GM10847 (cell line): ENCODE results near the gene GTF2F1.

ENCODE experiments used
- POLR2A ChIP-seq: IDR thresholded peaks from 2 replicates; pipeline ENCODE4 v1.6.1; 2011; ENCODE audit not compliant: insufficient read length; ENCODE audit errors: extremely low read depth

Gene GTF2F1

GRCh38 chr19:6393074-6393982, at the start of gene GTF2F1:
TSS of gene GTF2F1 (minus strand) at chr19:6393164. CDS start at chr19:6392995, 169 bp downstream.
- peak; percentile 15 for TF ChIP-seq POLR2A

- TF ChIP-seq POLR2A, result no peak
Measured at GRCh38 chr19:6442087-6442688, 49.2 kb upstream of the GTF2F1 start.

GRCh38 chr19:6440905-6441304, 47.9 kb upstream of the GTF2F1 start:
- TF ChIP-seq POLR2A, result no peak

GRCh38 chr19:6439743-6440142, 46.8 kb upstream of the GTF2F1 start:
- TF ChIP-seq POLR2A, result no peak

GRCh38 chr19:6433663-6434062, 40.7 kb upstream of the GTF2F1 start, which contains the start of gene SLC25A41:
TSS of gene SLC25A41 (minus strand) at chr19:6433763. CDS start at chr19:6433693, 70 bp downstream.
- no peak for TF ChIP-seq POLR2A

GRCh38 chr19:6433165-6433564, 40.2 kb upstream of the GTF2F1 start:
- TF ChIP-seq POLR2A, result no peak

GRCh38 chr19:6431891-6432290, 38.9 kb upstream of the GTF2F1 start:
- no peak for TF ChIP-seq POLR2A

GRCh38 chr19:6429419-6430221, 36.7 kb upstream of the GTF2F1 start:
- TF ChIP-seq POLR2A, result no peak

GRCh38 chr19:6427131-6427530, 34.2 kb upstream of the GTF2F1 start:
- no peak for TF ChIP-seq POLR2A

- TF ChIP-seq POLR2A, result no peak
Measured at GRCh38 chr19:6425732-6426620, 33.0 kb upstream of the GTF2F1 start.

GRCh38 chr19:6424939-6425731, 32.2 kb upstream of the GTF2F1 start:
- peak; percentile 48 for TF ChIP-seq POLR2A

- peak; percentile 73 for TF ChIP-seq POLR2A
Measured at GRCh38 chr19:6424195-6424938, 31.4 kb upstream of the GTF2F1 start, which contains the start of gene KHSRP. TSS of gene KHSRP (minus strand) at chr19:6424811. CDS start at chr19:6424701, 110 bp downstream.
